ENCODE measurements around the gene TCF3.
A peak's percentile ranks its signal among the peaks of the same experiment; 100 is the strongest.
"Not testable (repeated sequence)": the region's sequence is repeated elsewhere in the genome, so short reads cannot be mapped to it uniquely, and the experiment has no call there.

Gene TCF3

GRCh38 chr19:1672769-1673644, 20.6 kb upstream of the TCF3 start:
- no peak for DNase-seq

- peak; percentile 9 for DNase-seq
Measured at GRCh38 chr19:1672038-1672768, 19.8 kb upstream of the TCF3 start.

- no peak for DNase-seq
Measured at GRCh38 chr19:1671716-1672037, 19.3 kb upstream of the TCF3 start.

GRCh38 chr19:1670747-1671146, 18.3 kb upstream of the TCF3 start:
- DNase-seq: not testable (repeated sequence)

- no peak for DNase-seq
Measured at GRCh38 chr19:1668486-1669270, 16.3 kb upstream of the TCF3 start.

GRCh38 chr19:1668048-1668485, 15.7 kb upstream of the TCF3 start:
- no peak for DNase-seq

GRCh38 chr19:1665565-1666047, 13.2 kb upstream of the TCF3 start:
- DNase-seq: no peak

GRCh38 chr19:1663852-1664251, 11.4 kb upstream of the TCF3 start:
- DNase-seq: no peak

- not testable (repeated sequence) for DNase-seq
Measured at GRCh38 chr19:1663227-1663626, 10.8 kb upstream of the TCF3 start.

GRCh38 chr19:1661995-1662394, 9.6 kb upstream of the TCF3 start:
- no peak for DNase-seq

- DNase-seq: no peak
Measured at GRCh38 chr19:1659084-1659427, 6.6 kb upstream of the TCF3 start.

GRCh38 chr19:1658150-1659083, 6.0 kb upstream of the TCF3 start:
- DNase-seq: no peak

GRCh38 chr19:1657746-1658145, 5.3 kb upstream of the TCF3 start:
- DNase-seq: no peak

- no peak for DNase-seq
Measured at GRCh38 chr19:1656988-1657536, 4.6 kb upstream of the TCF3 start.

GRCh38 chr19:1655987-1656608, 3.7 kb upstream of the TCF3 start:
- no peak for DNase-seq

- no peak for DNase-seq
Measured at GRCh38 chr19:1655131-1655981, 2.9 kb upstream of the TCF3 start.

- no peak for DNase-seq
Measured at GRCh38 chr19:1654178-1654792, 1.9 kb upstream of the TCF3 start.

GRCh38 chr19:1653300-1653628, 849 bp upstream of the TCF3 start:
- DNase-seq: no peak

GRCh38 chr19:1651568-1652291, 685 bp downstream of the TCF3 start:
- no peak for DNase-seq
